NCI-H1092 (cell line): ENCODE measurements around the gene CIAO2B.

Experiments used
- DNase-seq: peaks from one replicate; lab custom pipeline; 2025; lab: John Stamatoyannopoulos, UW

CIAO2B gene

GRCh38 chr16:66919569-66920298, 14.5 kb downstream of the CIAO2B start:
- DNase-seq, result no peak

- no peak for DNase-seq
Observed at GRCh38 chr16:66918803-66919568, 15.2 kb downstream of the CIAO2B start, which contains the start of gene CDH16. Gene CDH16 (minus strand): TSS chr16:66918885. CDS start chr16:66918065, 820 bp downstream.

GRCh38 chr16:66918355-66918754, 15.8 kb downstream of the CIAO2B start:
- no peak for DNase-seq

GRCh38 chr16:66917741-66918140, 16.5 kb downstream of the CIAO2B start:
- DNase-seq, result no peak

GRCh38 chr16:66916518-66916917, 17.7 kb downstream of the CIAO2B start:
- no peak for DNase-seq

- no peak for DNase-seq
Observed at GRCh38 chr16:66915041-66915440, 19.2 kb downstream of the CIAO2B start.

- no peak for DNase-seq
Observed at GRCh38 chr16:66914541-66914940, 19.7 kb downstream of the CIAO2B start.

GRCh38 chr16:66913711-66914110, 20.5 kb downstream of the CIAO2B start:
- DNase-seq, result no peak

GRCh38 chr16:66913081-66913480, 21.1 kb downstream of the CIAO2B start:
- no peak for DNase-seq

GRCh38 chr16:66911801-66912200, 22.4 kb downstream of the CIAO2B start:
- DNase-seq, result no peak

- no peak for DNase-seq
Observed at GRCh38 chr16:66911112-66911511, 23.1 kb downstream of the CIAO2B start.

GRCh38 chr16:66910175-66910940, 23.8 kb downstream of the CIAO2B start:
- no peak for DNase-seq

GRCh38 chr16:66908762-66909559, 25.2 kb downstream of the CIAO2B start:
- no peak for DNase-seq

- no peak for DNase-seq
Observed at GRCh38 chr16:66908116-66908515, 26.1 kb downstream of the CIAO2B start.

GRCh38 chr16:66906916-66907836, 27.0 kb downstream of the CIAO2B start:
- DNase-seq, result no peak

- DNase-seq, result no peak
Observed at GRCh38 chr16:66905633-66906539, 28.3 kb downstream of the CIAO2B start.

GRCh38 chr16:66904846-66905632, 29.2 kb downstream of the CIAO2B start:
- no peak for DNase-seq

- DNase-seq, result no peak
Observed at GRCh38 chr16:66904428-66904845, 29.8 kb downstream of the CIAO2B start.
